Heart left ventricle (tissue), 16 donors: ENCODE data around the gene NPAS2. TPM values are rescaled to one million over a fixed set of nuclear protein-coding genes. Genes with fewer than 3 reads are reported as not detected.
A peak's percentile ranks its signal among the peaks of the same experiment; 100 is the strongest.

Experiments
- ATAC-seq, 4 donors: fragments of 200-7000 bp; cut with Tn5 transposase; one replicate each; pipeline ENCODE4 v1.9.1; 2020 to 2022; ENCODE audit warnings: moderate library complexity in 4 of 4, mild to moderate bottlenecking in 3 of 4, moderate number of reproducible peaks in 1 of 4
- DNase-seq, 5 donors: peaks; one replicate each; pipeline ENCODE4 v3.0.0-alpha.2; 2020
- H3K27ac ChIP-seq, 12 donors: fragments of 200-600 bp; sonication (generic) in 4 of 12; one replicate each; pipeline versions ENCODE4 v1.5.0 to v1.8.0; 2016 to 2022; ENCODE audit warnings: mild to moderate bottlenecking in 2 of 12
- H3K27me3 ChIP-seq, 9 donors: fragments of 200-600 bp; sonication (generic) in 2 of 9; one replicate each; pipeline versions ENCODE4 v1.5.1 to v1.8.0; 2016 to 2022; ENCODE audit warnings: mild to moderate bottlenecking in 3 of 9
- H3K36me3 ChIP-seq, 9 donors: fragments of 200-600 bp; sonication (generic) in 2 of 9; one replicate each; pipeline versions ENCODE4 v1.5.0 to v1.8.0; 2018 to 2022; ENCODE audit warnings: mild to moderate bottlenecking in 2 of 9
- H3K4me1 ChIP-seq, 12 donors: fragments of 200-600 bp; sonication (generic) in 4 of 12; one replicate each; pipeline versions ENCODE4 v1.5.0 to v1.8.0; 2016 to 2022; ENCODE audit warnings: mild to moderate bottlenecking in 3 of 12
- H3K4me3 ChIP-seq, 12 donors: fragments of 200-600 bp; sonication (generic) in 4 of 12; one replicate each; pipeline versions ENCODE4 v1.5.0 to v1.8.0; 2017 to 2022; ENCODE audit warnings: mild to moderate bottlenecking in 9 of 12, moderate library complexity in 4 of 12
- H3K9me3 ChIP-seq, 12 donors: fragments of 200-600 bp; sonication (generic) in 4 of 12; one replicate each; pipeline versions ENCODE4 v1.5.0 to v1.8.0; 2016 to 2022; ENCODE audit warnings: mild to moderate bottlenecking in 1 of 12
- CTCF ChIP-seq, 12 donors: fragments of 200-600 bp; sonication (generic) in 4 of 12; IDR thresholded peaks; one replicate each; pipeline versions ENCODE4 v1.5.0 to v1.8.0; 2018 to 2022; ENCODE audit warnings: antibody characterized with exemption in 12 of 12, mild to moderate bottlenecking in 5 of 12
- POLR2A ChIP-seq, 2 donors: fragments of 450-650 bp; IDR thresholded peaks; one replicate each; pipeline ENCODE4 v1.6.1; 2017; ENCODE audit warnings: antibody characterized with exemption in 2 of 2, mild to moderate bottlenecking in 2 of 2, moderate library complexity in 2 of 2
- WGBS, 4 donors: extraction: QIAGEN DNeasy Blood & Tissue Kit in 2 of 4; methylation state at CpG; one replicate each; pipeline versions ENCODE4 v1.1.5 to v1.1.7; 2013 to 2018; 5-methylcytosine and 5-hydroxymethylcytosine counted together
- intact Hi-C, 10 donors: fragments of 100-400 bp; cut with DNase I; formaldehyde crosslinking; loops; one replicate each; pipeline versions ENCODE4 v1.11.1 to v1.14.2; 2022
- polyA plus RNA-seq, 2 donors: library from polyadenylated mRNA; stranded (reverse); fragments of 200-250 nt; gene quantifications; one replicate each; pipeline ENCODE4 v1.2.3, GENCODE V29; 2013
- total RNA-seq, 9 donors: library from RNA; depleted of rRNA in 2 of 9; stranded (reverse); fragments of >200 nt in 2 of 9; fragmentation: NEBNext Ultra II Directional in 3 of 9; extraction: Animal tissue kit (Norgen Biotek cat#: 25700) in 3 of 9; gene quantifications; one replicate each; pipeline versions ENCODE4 v1.1.0 to v1.2.4, GENCODE V29; 2016 to 2023
- donor health status: ischemic (EF 13 %, LVEDD 7.1; RV severe dilation, severe dysfunction).
- donor health status: healthy with polysubstance abuse.
- donor health status: DM: no; HTN: yes; CAD: no.
- donor health status: DM: no; HTN: no; CAD: no.
- donor health status: ischemic (EF 25% LVEDD 6.9; RV normal size, moderate dysfunction).
- donor health status: ischemic (EF 25% LVEDD 5.7; RV mildly dilated, moderate dysfunction).
- donor health status: healthy.
- donor health status: DM: yes; HTN: yes; CAD: no.
- donor health status: ischemic (EF 35%, LVEDD 5.7; RV mildly dilated, moderate dysfunction).
- donor health status: nonischemic (EF 11% LVEDD 7.7; RV severe dilation, severe dysfunction).
- donor health status: DM: yes; HTN: yes; CAD: no.
- donor health status: PGD.
- donor health status: ischemic (EF 29% LVEDD 5.4; RV normal size, mild dysfunction).
- donor health status: nonischemic (EF 23%, LVEDD 6.1; RV moderate dilation, normal function).

NPAS2 gene
- total and polyA plus RNA-seq, 11 donors, result 28.2 to 144 (median 43.3) TPM

GRCh38 chr2:100953406-100954043, 133.6 kb downstream of the NPAS2 start:
- Histone ChIP-seq H3K4me1 (peaks cover 0 to 18% (median 7%) of the 10 kb centered on the region in 12 donors), H3K36me3 (peaks cover 0 to 34% (median 16%) of the 10 kb centered on the region in 9 donors), H3K27ac (no peak overlapping the region), H3K27me3 (no peaks in the 10 kb centered on the region), H3K4me3 (no peak overlapping the region), H3K9me3 (no peaks in the 10 kb centered on the region)
- intact Hi-C loops, result loop anchor here in 1 of 10 donors (10.0 kb wide), 1 partner anchor 219 kb away; no protein-coding TSS in a partner anchor
- no peak for ATAC-seq
- no peak for TF ChIP-seq POLR2A (IDR thresholded peaks at IDR 0.05)
- no peak for TF ChIP-seq CTCF (IDR thresholded peaks at IDR 0.05)
- DNase-seq, result no peak
- 93 to 95% (median 94%) methylated on average over 11 of the region's 11 CpGs for WGBS, 4 donors

DNA sequence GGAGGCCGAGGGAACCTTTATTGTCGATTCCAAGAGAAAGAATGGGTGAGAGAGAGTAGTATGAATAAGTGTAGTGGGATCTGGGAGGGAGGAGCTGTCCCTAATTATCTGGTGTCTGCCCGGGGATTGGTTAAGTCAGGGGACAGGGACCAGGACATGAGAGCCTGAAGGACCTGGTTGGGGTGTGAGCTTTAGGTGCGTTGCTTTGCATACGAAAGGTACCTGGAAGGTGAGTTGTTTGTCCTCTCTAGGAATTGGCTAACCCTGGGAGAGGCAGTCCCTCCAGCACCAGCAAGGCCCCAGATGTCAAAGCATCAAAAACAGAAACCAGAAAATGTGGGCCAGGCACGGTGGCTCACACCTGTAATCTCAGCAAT, 134.1 kb downstream of the NPAS2 start:
- H3K36me3 ChIP-seq, result peaks cover 0 to 29% (median 13%) of the 10 kb centered on the region in 9 donors
- WGBS, 4 donors, result 79 to 92% (median 83%) methylated on average over 6 of the region's 6 CpGs
- TF ChIP-seq CTCF (IDR thresholded peaks at IDR 0.05), result no peak
- H3K27ac ChIP-seq, result no peak overlapping the region
- no peak overlapping the region for H3K4me3 ChIP-seq
- ATAC-seq (no peak), DNase-seq (no peak)
- intact Hi-C loops, result loop anchor here in 1 of 10 donors (10.0 kb wide), 1 partner anchor 219 kb away; no protein-coding TSS in a partner anchor
- peaks cover 0 to 21% (median 8%) of the 10 kb centered on the region in 12 donors for H3K4me1 ChIP-seq
- H3K27me3 ChIP-seq, result no peaks in the 10 kb centered on the region
- no peaks in the 10 kb centered on the region for H3K9me3 ChIP-seq

- Histone ChIP-seq H3K27ac (no peak overlapping the region), H3K4me1 (peaks cover 0 to 27% (median 12%) of the 10 kb centered on the region in 12 donors), H3K27me3 (no peaks in the 10 kb centered on the region), H3K36me3 (peaks cover 0 to 17% (median 5%) of the 10 kb centered on the region in 9 donors), H3K9me3 (no peaks in the 10 kb centered on the region), H3K4me3 (no peak overlapping the region)
- TF ChIP-seq CTCF (IDR thresholded peaks at IDR 0.05), result no peak
- intact Hi-C loops, result loop anchor here in 1 of 10 donors (10.0 kb wide), 1 partner anchor 220 kb away; no protein-coding TSS in a partner anchor
- ATAC-seq, result peak in 3 of 4 donors; percentile 38 to 52 (median 48)
- DNase-seq, result no peak
- WGBS, 4 donors, result 64 to 74% (median 70%) methylated on average over 4 of the region's 4 CpGs
These were observed 135.3 kb downstream of the NPAS2 start for GRCh38 chr2:100955226-100955625.

GRCh38 chr2:100956081-100956480, 136.1 kb downstream of the NPAS2 start:
- no peak overlapping the region for H3K4me3 ChIP-seq
- H3K4me1 ChIP-seq, result peaks cover 0 to 32% (median 12%) of the 10 kb centered on the region in 12 donors
- H3K27ac ChIP-seq, result no peak overlapping the region
- WGBS, 4 donors, result 98% methylated on average over 5 of the region's 5 CpGs
- TF ChIP-seq POLR2A (IDR thresholded peaks at IDR 0.05) (no peak), CTCF (IDR thresholded peaks at IDR 0.05) (no peak)
- no peak for DNase-seq
- intact Hi-C loops, result loop anchor here in 1 of 10 donors (10.0 kb wide), 1 partner anchor 221 kb away; no protein-coding TSS in a partner anchor
- no peak for ATAC-seq
- H3K27me3 ChIP-seq, result no peaks in the 10 kb centered on the region
- H3K9me3 ChIP-seq, result no peaks in the 10 kb centered on the region
- H3K36me3 ChIP-seq, result peaks cover 0 to 9% (median 0%) of the 10 kb centered on the region in 9 donors
